ENCODE measurements around the gene MON2. TPM values are rescaled to one million over a fixed set of nuclear protein-coding genes. Genes with fewer than 3 reads are reported as not detected.
A peak's percentile ranks its signal among the peaks of the same experiment; 100 is the strongest.
"Not testable (repeated sequence)": the region's sequence is repeated elsewhere in the genome, so short reads cannot be mapped to it uniquely, and the experiment has no call there.

Gene MON2
- total and polyA plus RNA-seq, 5 experiments from 2014 or later: 11.3 to 79.3 (median 18.5) TPM

DNA sequence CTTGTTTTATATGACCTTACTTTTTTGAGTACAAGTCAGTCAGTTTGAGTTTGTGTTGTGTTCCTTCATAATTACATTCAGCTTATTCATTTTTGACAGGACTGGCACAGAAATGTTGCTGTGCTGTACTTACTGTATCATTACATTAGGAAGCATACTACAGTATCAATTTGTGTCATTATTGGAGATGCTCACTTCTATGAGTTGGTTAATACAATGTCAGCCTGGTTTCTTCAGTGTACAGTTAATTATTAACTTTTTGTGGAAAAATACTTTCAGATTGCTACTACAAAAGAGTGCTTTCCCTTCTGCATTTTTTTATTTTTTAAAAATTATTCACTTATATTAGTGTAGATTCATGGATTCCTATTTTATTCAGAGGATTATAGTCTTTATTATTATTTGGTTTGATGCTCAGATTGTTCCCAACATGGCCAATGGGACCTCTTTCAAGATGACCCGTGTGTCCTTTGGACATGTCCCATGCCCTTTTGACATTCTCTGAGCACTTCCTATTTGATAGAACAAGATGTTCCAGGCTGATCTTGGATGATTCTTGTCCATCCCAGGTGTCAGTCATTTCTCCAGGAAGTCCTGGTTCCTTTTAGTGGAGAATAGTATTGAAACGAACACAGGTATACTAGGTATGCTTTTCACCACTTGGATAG, 66.6 kb downstream of the MON2 start:
- peak overlapping the region in 1 of 10 donors; percentile 62 for H3K27ac Mint-ChIP-seq
- H3K36me3 Mint-ChIP-seq: peaks cover 5 to 68% (median 22%) of the 10 kb centered on the region in 3 donors
- no peaks in the 10 kb centered on the region for H3K9me3 Mint-ChIP-seq
- H3K27me3 Mint-ChIP-seq: no peaks in the 10 kb centered on the region
- no peak for ATAC-seq
- POLR2A ChIA-PET: no interaction called here
- peak overlapping the region in 1 of 10 donors; percentile 5 for H3K4me3 Mint-ChIP-seq
- H3K4me1 Mint-ChIP-seq: no peaks in the 10 kb centered on the region
- DNase-seq: no peak

DNA sequence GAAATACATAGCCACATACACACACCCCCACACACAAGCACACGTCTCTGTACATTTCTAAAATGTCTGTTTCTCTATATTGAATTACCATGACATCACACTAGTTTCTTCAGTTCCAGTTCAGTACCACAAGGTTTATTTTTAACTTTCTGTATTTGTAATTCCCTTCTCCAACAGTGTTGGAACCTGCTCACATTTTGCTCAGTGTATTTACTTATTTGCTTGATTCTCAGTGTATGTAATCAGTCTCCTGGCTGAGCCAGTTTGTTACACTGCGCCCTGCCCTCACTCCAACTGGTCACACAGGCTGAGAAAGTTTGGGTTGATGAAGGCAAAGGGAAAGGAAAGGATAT, 67.1 kb downstream of the MON2 start:
- no peak overlapping the region for H3K27ac Mint-ChIP-seq
- no peak overlapping the region for H3K4me3 Mint-ChIP-seq
- POLR2A ChIA-PET: no interaction called here
- ATAC-seq (no peak), DNase-seq (no peak)
- H3K36me3 Mint-ChIP-seq: peaks cover 5 to 68% (median 22%) of the 10 kb centered on the region in 3 donors
- no peaks in the 10 kb centered on the region for H3K4me1 Mint-ChIP-seq
- H3K27me3 Mint-ChIP-seq: no peaks in the 10 kb centered on the region
- H3K9me3 Mint-ChIP-seq: no peaks in the 10 kb centered on the region

DNA sequence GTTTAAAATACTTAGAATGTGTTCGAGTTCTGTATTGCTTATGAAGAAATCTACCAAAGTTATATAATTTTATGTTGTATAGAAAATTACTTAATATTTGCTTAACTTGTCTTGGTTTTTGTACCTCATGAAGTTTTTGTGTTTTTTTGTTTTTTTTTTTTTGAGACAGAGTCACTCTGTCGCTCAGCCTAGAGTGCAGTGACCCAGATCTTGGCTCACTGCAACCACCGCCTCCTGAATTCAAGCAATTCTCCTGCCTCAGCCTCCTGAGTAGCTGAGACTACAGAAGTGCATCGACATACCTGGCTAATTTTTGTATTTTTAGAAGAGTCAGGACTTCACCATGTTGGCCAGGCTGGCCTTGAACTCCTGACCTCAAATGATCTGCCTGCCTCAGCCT, 69.9 kb downstream of the MON2 start:
- H3K9me3 Mint-ChIP-seq: no peaks in the 10 kb centered on the region
- no peak overlapping the region for H3K4me3 Mint-ChIP-seq
- no peaks in the 10 kb centered on the region for H3K27me3 Mint-ChIP-seq
- no peak for ATAC-seq
- no peaks in the 10 kb centered on the region for H3K4me1 Mint-ChIP-seq
- no peak for DNase-seq
- H3K27ac Mint-ChIP-seq: peak overlapping the region in 1 of 10 donors; percentile 77
- peaks cover 10 to 66% (median 21%) of the 10 kb centered on the region in 3 donors for H3K36me3 Mint-ChIP-seq
- POLR2A ChIA-PET: no interaction called here

DNA sequence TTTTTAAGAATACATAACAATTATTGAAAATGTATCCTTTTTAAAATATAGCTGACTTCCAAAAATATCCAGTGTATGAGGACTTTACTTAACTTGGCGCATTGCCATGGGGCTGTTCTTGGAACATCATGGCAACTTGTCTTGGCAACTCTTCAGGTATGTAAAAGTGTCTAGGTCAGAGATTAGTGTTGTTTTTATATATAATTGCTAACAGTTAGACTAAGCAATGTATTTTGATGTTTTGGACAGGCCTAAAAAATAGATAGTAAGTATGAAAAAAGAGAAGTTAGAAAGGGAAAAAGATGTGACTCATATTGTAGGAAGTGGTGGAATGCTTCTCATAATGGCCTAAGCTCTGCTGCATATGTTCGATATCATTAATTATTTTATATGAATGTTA, 70.9 kb downstream of the MON2 start:
- Mint-ChIP-seq H3K36me3 (peaks cover 9 to 69% (median 19%) of the 10 kb centered on the region in 3 donors), H3K9me3 (no peaks in the 10 kb centered on the region), H3K27me3 (no peaks in the 10 kb centered on the region), H3K4me1 (no peaks in the 10 kb centered on the region), H3K4me3 (no peak overlapping the region), H3K27ac (peak overlapping the region in 1 of 10 donors; percentile 68)
- DNase-seq (no peak), ATAC-seq (no peak)
- POLR2A ChIA-PET: interaction anchor here (0.7 kb wide), 1 partner anchor 298 kb away, joined by 3 read pairs; no protein-coding TSS in a partner anchor

DNA sequence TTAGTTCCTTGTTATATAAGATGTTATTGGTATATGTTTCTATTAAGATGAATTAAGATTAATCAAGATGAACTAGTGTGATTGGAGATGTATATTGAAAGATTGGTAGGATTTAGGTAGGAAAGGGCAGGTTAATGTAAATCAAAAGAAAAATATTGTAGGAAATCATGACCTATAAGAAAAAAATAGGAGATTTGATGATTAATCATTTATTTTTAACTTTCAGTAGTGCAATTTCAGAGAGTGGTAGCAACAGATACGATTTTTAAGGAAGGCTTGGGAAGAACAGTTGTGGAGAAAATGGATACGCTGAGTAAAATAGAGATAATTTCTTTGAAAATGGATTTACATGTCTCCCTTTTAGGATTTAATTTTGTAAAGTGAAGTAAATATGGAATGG, 73.7 kb downstream of the MON2 start:
- H3K9me3 Mint-ChIP-seq: no peaks in the 10 kb centered on the region
- H3K36me3 Mint-ChIP-seq: peaks cover 5 to 73% (median 11%) of the 10 kb centered on the region in 3 donors
- POLR2A ChIA-PET: no interaction called here
- DNase-seq (no peak), ATAC-seq (no peak)
- no peak overlapping the region for H3K4me3 Mint-ChIP-seq
- H3K27ac Mint-ChIP-seq: peak overlapping the region in 2 of 10 donors; percentile 2 to 3
- no peaks in the 10 kb centered on the region for H3K4me1 Mint-ChIP-seq
- H3K27me3 Mint-ChIP-seq: no peaks in the 10 kb centered on the region

DNA sequence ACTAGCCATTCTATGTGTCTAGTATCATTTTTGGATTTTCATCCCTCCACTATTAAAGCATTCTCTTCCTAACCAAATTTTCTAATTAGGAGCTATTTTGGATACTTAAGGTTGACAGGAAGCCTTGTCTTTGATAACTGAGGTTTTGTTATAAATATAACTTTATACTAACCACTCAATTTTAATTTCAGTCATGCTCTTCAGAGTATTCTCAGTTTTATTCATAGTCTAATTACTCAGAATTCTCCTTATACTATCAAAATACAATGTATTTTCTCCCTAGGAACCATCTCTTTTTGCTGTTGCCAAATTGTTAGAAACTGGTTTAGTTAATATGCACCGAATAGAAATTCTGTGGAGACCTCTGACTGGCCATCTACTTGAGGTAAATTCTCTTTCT, 76.2 kb downstream of the MON2 start:
- POLR2A ChIA-PET: no interaction called here
- Mint-ChIP-seq H3K4me3 (no peak overlapping the region), H3K36me3 (peaks cover 5 to 73% (median 12%) of the 10 kb centered on the region in 3 donors), H3K9me3 (no peaks in the 10 kb centered on the region), H3K27me3 (no peaks in the 10 kb centered on the region), H3K4me1 (no peaks in the 10 kb centered on the region), H3K27ac (peak overlapping the region in 1 of 10 donors; percentile 10)
- DNase-seq (no peak), ATAC-seq (no peak)

DNA sequence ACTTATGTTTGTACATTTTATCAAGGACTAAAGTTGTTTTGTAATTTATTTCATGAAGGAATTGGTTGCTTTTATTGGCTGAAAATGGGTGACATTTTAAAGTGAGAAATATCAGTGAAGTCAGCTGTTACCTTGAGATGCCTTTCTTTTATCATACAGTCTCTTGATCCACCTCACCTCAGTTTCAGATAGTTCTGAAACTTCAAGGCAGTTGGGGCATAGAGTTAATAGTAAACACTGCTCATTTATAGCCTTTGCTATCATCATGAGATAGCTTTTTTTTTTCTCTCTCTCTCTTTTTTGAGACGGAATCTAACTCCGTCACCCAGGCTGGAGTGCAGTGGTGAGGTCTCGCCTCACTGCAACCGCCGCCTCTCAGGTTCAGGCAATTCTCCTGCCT, 76.7 kb downstream of the MON2 start:
- POLR2A ChIA-PET: no interaction called here
- Mint-ChIP-seq H3K4me1 (no peaks in the 10 kb centered on the region), H3K4me3 (no peak overlapping the region), H3K9me3 (no peaks in the 10 kb centered on the region), H3K27ac (peak overlapping the region in 1 of 10 donors; percentile 35), H3K36me3 (peaks cover 5 to 73% (median 14%) of the 10 kb centered on the region in 3 donors), H3K27me3 (no peaks in the 10 kb centered on the region)
- ATAC-seq: no peak
- DNase-seq: no peak

DNA sequence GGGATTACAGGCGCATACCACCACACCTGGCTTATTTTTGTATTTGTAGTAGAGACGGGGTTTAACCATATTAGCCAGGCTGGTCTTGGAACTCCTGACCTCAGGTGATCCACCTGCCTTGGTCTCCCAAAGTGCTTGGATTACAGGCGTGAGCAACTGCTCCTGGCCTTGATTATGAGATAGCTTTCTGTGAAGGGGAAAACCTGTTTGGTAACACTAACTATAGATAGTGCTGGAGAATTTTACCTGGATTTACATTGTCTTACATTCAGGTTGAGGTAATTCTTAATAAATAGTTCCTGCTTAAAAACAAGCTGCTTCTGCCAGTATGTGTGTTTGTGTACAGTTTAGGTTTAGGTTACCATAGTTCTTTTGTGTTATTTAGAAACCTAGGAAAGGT, 77.1 kb downstream of the MON2 start:
- Mint-ChIP-seq H3K4me3 (no peak overlapping the region), H3K9me3 (no peaks in the 10 kb centered on the region), H3K27me3 (no peaks in the 10 kb centered on the region), H3K4me1 (no peaks in the 10 kb centered on the region), H3K36me3 (peaks cover 5 to 72% (median 14%) of the 10 kb centered on the region in 3 donors), H3K27ac (peak overlapping the region in 1 of 10 donors; percentile 35)
- ATAC-seq: no peak
- no peak for DNase-seq
- POLR2A ChIA-PET: no interaction called here

DNA sequence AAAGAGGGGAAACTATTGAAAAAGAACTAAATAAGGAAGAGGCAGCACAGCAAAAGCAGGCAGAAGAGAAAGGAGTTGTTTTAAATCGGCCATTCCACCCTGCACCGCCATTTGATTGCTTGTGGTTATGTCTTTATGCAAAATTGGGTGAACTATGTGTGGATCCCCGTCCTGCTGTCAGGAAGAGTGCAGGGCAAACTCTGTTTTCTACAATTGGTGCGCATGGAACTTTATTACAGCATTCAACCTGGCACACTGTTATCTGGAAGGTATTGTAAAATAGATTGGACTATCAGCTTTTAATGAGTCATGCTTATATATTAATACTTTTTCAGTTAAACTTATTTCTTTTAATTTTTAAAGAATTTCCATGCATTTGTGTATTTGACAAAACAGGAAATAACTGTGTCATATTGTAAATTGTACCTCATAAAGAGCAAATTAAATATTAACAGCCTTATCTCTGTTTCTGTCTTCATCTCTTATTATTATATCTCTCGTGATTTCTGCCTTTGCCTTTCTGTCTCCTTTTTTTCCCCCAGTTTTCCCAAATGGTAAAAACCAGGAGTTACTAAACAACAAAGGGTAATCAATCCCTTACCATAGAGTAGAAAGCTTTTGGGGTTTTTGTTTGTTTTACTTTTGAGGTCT, 86.4 kb downstream of the MON2 start:
- H3K27ac Mint-ChIP-seq: peak overlapping the region in 1 of 10 donors; percentile 52
- H3K9me3 Mint-ChIP-seq: no peaks in the 10 kb centered on the region
- H3K4me1 Mint-ChIP-seq: peaks cover 0 to 2% (median 0%) of the 10 kb centered on the region in 4 donors
- ATAC-seq: no peak
- H3K27me3 Mint-ChIP-seq: no peaks in the 10 kb centered on the region
- peaks cover 11 to 72% (median 27%) of the 10 kb centered on the region in 3 donors for H3K36me3 Mint-ChIP-seq
- no peak overlapping the region for H3K4me3 Mint-ChIP-seq
- POLR2A ChIA-PET: no interaction called here
- no peak for DNase-seq

DNA sequence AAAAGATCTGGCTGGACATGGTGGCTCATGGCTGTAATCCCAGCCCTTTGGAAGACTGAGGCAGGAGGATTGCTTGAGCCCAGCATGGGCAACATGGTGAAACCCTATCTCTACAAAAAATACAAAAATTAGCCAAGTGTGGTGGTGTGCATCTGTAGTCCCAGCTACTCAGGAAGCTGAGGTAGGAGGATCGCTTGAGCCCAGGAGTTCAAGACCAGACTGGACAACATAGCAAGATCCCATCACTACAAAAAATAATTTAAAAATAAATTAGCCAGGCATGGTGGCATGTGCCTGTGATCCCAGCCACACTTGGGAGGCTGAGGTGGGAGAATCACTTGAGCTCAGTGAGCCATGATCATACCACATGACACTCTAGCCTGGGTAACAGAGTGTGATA, 92.7 kb downstream of the MON2 start:
- H3K27ac Mint-ChIP-seq, H3K4me1 Mint-ChIP-seq, DNase-seq, H3K9me3 Mint-ChIP-seq, ATAC-seq, POLR2A ChIA-PET, H3K27me3 Mint-ChIP-seq, H3K4me3 Mint-ChIP-seq: not testable (repeated sequence)
- peaks cover 11 to 69% (median 21%) of the 10 kb centered on the region in 3 donors for H3K36me3 Mint-ChIP-seq

DNA sequence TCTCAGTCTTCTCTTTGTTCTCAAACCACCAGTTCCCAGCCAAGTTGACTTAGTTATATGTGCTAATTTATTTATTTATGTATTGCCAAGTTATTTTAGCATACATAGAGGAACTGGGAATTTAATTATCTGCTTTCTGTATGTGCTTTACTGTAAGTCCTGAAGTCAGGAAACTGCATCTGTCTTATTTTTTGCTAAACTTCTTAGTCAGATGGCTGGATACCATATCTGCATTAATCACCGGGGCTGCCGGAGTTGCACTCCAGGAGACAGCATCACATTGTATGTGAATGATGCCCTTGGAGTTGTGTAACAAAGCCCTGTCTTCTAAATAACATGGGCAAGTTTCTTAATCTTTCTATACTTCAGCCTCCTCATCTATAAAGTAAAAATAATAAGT, 96.2 kb downstream of the MON2 start:
- Mint-ChIP-seq H3K27me3 (no peaks in the 10 kb centered on the region), H3K36me3 (peaks cover 5 to 60% (median 18%) of the 10 kb centered on the region in 3 donors), H3K4me1 (no peaks in the 10 kb centered on the region), H3K27ac (no peak overlapping the region), H3K4me3 (no peak overlapping the region), H3K9me3 (no peaks in the 10 kb centered on the region)
- ATAC-seq (no peak), DNase-seq (no peak)
- POLR2A ChIA-PET: no interaction called here

DNA sequence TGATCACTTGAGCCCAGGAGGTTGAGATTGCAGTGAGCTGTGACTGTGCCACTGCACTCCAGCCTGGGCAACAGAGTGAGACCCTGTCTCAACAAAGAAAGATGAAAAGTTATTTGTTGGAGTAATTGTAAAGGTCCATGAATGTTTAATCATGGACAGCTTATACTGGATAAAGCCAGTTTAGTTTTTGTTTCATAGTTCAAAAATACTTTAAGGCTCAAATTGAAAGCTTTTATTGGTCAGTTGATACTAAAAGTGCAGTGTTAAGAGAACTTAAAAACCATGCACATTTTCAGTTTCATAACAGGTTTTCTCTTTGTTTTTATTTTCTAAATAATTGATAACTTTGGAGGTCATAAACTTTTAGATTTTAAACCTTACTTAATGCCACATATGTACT, 108.4 kb downstream of the MON2 start:
- POLR2A ChIA-PET: interaction anchor here (1.0 kb wide), 1 partner anchor 28 kb away, joined by 3 read pairs; no protein-coding TSS in a partner anchor
- H3K27ac Mint-ChIP-seq: no peak overlapping the region

DNA sequence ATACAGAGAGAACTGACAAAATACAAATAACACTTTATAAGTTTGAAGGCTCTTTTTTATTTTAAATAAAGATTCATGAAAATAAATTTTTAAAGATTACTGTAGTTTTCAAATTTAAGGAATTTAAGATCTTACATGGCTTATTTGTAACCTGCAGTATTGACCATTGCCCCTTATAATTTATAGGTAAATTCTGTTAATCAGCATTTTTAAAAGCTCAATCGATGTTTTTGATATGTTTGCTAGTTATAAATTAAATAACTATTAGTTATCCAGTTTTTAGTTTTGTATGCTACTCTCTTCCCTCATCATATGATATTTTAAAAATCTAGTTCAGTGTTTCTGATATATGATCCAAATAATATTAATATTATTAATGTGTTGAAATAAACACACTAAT, 109.9 kb downstream of the MON2 start:
- POLR2A ChIA-PET: interaction anchor here (1.4 kb wide), 1 partner anchor 26 kb away, joined by 3 read pairs; no protein-coding TSS in a partner anchor
- DNase-seq (no peak), ATAC-seq (no peak)
- H3K27me3 Mint-ChIP-seq: no peaks in the 10 kb centered on the region
- H3K27ac Mint-ChIP-seq: no peak overlapping the region
- no peaks in the 10 kb centered on the region for H3K9me3 Mint-ChIP-seq
- H3K4me3 Mint-ChIP-seq: no peak overlapping the region
- peaks cover 0 to 54% (median 14%) of the 10 kb centered on the region in 3 donors for H3K36me3 Mint-ChIP-seq
- no peaks in the 10 kb centered on the region for H3K4me1 Mint-ChIP-seq

More for the DNA sequence above, 108.4 kb downstream of the MON2 start:
- Mint-ChIP-seq H3K36me3 (peaks cover 0 to 60% (median 15%) of the 10 kb centered on the region in 3 donors), H3K4me3 (no peak overlapping the region), H3K4me1 (no peaks in the 10 kb centered on the region), H3K9me3 (no peaks in the 10 kb centered on the region), H3K27me3 (no peaks in the 10 kb centered on the region)
- ATAC-seq (no peak), DNase-seq (no peak)
